AG08396 (cell line): ENCODE measurements around the gene MBOAT1.
A peak's percentile ranks its signal among the peaks of the same experiment; 100 is the strongest.
"Not testable (repeated sequence)": the region's sequence is repeated elsewhere in the genome, so short reads cannot be mapped to it uniquely, and the experiment has no call there.

Experiments used
- DNase-seq: peaks from one replicate; pipeline ENCODE4 v3.0.0; 2012; ENCODE audit warnings: low spot score, mixed read lengths

MBOAT1 gene

DNA sequence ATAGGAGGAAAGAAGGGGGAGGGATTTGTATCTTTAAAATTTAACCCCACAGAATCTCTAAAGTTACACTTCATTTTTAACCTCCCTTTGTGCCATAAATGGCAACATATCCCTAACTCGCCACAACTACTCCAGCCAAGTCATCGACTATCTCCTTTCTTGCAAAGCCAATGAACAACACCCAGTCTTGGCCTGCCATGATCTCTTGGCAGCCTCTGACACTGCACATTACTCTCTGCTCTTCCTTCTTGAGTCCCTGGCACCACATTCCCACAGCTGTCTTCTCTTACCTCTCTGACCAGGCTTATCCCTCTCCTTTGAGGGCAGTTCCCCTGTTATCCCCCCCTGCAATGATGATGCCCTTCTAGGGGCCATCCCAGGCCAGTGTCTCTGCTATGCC is 42.5 kb downstream of the MBOAT1 start:
- no peak for DNase-seq

DNA sequence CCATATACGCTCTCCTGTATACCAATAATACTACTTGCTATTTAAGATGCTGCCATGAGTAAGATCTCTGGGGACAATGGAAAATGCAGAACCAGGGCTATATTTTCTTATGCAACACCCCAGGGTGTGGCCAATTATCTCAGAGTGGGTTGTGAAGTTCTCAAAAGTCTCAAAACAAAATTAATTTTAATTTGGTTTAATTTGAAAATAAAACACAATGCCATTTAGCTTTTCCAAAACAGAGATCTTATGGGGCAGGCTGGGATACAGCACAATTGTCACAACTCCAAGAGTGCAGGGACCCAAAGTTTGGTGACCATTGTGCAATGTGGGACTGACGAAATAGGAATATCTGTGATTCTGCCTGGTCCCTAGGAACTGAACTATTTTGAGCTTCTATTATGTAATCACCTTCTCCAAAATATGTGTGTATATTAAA is 43.1 kb downstream of the MBOAT1 start:
- no peak for DNase-seq

DNA sequence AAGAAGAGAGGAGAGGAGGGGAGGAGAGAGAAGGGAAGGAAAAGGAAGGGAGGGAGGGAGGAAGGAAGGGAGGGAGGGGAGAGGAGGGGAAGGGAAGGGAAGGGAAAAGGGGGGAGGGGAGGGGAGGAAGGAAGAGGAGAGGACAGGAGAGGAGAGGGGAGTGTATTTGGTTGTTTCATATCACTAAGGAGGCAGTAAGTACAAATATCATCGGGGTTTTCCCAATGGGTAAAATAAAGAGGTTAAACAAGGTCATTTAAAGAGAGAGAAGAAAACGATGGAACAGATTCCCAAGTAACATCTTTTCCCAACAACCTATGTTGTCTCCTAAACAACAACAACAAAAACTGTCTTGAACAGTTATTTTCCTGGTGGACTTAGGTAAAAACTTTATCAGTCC is 43.6 kb downstream of the MBOAT1 start:
- DNase-seq, result no peak

DNA sequence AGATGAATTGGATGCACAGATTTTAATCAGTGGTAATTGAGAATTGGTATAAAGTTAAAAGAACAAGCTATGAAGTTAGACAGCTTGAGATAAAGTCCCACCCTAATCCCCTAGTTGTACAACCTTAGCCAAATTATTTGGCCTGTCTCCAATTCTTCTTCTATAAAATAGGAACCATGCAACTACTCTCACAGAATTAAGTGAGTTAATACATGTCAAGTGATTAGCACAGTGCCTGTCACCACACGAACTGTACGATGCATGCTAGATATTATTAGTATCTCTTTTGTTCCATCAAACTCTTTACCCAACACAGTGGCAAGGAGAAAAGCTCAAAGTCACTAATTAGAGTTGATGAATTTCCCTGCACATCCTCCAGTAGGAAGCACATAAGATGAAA is 44.7 kb downstream of the MBOAT1 start:
- no peak for DNase-seq

DNA sequence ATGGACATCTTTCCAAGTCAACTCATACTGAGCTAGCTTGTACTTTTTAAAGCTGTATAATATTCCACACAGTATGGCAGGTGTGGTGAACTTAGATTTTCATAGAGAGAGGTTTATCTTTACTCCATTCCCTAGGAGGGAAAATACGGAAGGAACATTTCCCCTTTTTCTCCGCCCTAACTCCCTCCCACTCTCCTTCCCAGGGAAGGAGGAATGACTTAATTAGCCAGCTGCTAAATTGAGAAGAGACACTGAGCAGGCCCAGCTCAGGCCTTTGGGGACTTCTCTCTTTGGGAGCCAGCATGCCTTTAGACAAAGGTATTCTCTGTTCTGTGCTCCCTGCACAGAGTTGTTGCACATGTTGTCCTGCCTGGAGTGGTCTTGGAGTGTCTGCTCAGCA is 46.1 kb downstream of the MBOAT1 start:
- no peak for DNase-seq

DNA sequence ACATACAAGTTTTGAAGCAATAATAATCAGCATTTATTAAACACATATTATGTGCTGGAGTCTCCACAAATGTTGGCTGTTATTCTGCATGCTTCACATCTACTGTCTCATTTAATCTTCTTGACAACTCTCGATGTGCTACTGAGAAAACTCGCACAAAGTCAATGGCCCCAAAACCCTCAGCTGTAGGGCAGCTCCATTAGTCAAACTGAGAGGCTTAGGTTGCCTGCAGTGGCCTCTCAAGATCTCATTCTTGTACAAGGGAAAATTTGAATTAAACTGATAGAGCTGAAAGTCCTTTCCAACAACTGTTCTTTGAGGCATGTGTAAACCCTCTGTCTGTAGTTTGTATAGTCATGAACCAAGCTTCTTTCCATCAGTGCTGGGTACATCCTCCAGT is 49.8 kb downstream of the MBOAT1 start:
- no peak for DNase-seq

DNA sequence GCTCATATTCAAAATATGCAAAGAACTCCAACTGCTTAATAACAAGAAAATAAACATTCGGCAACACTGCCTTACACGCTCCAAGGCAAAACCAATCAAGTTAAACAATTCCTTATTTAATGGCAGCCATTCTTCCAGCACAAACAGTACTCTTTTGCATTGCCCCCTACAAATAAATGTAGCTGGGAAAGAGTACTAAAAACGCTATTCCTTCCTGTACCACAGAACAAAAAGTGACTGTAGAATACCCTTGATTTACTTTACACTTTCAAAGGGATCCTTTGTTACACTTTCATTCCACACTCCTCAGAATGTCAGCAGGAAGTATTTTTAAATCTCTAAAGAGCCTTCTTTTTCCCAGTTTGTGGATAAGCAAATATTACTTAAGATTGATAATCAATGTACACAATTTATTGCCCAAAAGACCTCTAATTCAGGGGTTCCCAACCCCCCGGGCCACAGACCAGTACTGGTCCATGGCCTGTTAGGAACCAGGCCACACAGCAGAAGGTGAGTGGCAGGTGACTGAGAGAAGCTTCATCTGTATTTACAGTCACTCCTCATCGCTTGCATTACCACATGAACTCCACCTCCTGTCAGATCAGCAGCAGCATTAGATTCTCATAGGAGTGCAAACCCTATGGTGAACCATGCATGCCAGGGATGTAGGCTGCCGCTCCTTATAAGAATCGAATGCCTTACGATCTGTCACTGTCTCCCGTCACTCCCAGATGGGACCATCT is 51.6 kb downstream of the MBOAT1 start:
- DNase-seq, result peak; percentile 17

DNA sequence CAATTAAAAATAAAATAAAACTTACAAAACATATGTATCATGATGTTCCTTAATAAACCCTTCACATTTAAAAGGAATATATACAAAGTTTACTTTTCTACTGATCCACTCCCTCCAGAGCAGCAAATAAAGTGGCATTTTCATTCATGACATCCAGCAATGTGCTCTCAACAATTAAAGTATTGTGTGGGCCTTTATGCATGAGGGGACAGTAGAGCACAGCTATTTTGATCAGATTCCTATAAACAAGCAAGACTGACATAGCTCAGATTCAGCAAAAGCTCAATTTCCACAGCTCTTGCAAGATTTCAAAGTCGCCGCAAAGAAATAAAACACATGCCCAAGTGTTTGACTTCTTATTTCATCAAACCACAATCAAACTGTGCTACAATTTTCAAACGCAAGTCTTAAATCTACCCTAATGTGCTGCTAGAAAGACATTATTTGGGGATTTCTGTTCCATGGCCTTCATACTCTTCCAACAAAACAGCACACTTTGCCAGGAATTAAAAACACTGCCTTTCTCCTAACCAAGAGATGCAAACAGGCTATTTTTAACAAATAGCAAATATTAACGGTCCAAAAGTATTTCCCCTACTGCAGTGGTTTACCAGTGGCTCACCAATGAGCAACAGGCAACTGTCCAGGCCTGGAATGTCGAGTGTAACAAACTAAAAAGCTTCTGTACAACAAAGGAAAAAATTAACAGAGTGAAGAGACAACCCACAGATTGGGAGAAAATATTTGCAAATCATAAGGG is 52.3 kb downstream of the MBOAT1 start:
- peak; percentile 58 for DNase-seq

DNA sequence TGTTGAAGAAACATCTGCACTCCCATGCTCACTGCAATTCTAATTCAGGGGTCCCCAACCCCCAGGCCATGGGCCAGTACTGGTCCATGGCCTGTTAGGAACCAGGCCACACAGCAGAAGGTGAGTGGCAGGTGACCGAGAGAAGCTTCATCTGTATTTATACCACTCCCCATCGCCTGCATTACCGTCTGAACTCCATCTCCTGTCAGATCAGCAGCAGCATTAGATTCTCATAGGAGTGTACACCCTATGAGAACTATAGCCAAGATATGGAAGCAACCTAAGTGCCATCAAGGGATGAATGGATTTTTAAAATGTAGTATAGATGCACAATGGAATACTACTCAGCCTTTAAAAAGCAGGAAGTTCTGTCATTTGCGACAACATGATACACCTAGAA is 53.2 kb downstream of the MBOAT1 start:
- DNase-seq, result no peak

DNA sequence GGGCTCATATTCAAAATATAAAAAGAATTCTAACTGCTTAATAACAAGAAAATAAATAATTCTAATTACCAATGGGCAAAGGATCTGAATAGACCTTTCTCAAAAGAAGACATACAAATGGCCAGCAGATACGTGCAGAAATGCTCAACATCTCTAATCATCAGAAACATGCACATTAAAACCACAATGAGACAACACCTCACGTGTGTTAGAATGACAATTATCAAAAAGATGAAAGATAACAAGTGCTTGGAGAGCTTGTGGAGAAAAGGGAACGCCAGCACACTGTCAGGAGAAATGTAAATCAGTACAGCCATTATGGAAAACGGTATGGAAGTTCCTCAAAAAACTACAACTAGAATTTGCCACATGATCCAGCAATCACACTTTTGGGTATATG is 53.6 kb downstream of the MBOAT1 start:
- DNase-seq, result no peak

DNA sequence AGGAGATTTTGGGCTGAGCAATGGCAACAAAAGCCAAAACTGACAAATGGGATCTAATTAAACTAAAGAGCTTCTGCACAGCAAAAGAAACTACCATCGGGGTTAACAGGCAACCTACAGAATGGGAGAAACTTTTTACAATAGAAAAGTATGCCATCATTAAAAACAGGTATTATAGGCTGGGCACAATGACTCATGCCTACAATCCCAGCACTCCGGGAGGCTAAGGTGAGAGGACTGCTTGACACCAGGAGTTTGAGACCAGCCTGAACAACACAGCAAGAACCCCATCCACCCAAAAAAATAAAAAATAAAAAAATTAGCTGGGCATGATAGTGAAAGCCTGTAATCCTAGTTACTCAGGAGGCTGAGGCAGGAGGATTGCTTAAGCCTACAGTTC is 55.4 kb downstream of the MBOAT1 start:
- DNase-seq, result no peak

DNA sequence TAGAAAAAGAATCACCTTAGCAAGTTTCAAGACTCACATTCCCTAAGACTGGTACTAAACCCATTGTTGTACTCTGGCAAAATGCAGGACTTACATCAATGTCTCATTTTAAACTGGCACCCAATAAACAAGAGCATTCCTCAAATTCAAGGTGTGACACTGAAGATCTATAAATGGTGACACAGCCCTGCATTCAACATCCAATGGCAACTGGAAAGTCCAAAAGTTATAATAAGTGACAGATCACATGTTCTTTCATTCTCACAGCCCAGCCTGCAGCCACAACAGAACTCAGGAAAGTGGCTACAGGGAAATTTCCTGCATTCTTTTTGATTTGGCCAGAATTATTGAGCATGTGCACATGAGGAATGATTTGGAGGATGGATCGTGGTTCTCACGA is 57.5 kb downstream of the MBOAT1 start:
- DNase-seq, result no peak

DNA sequence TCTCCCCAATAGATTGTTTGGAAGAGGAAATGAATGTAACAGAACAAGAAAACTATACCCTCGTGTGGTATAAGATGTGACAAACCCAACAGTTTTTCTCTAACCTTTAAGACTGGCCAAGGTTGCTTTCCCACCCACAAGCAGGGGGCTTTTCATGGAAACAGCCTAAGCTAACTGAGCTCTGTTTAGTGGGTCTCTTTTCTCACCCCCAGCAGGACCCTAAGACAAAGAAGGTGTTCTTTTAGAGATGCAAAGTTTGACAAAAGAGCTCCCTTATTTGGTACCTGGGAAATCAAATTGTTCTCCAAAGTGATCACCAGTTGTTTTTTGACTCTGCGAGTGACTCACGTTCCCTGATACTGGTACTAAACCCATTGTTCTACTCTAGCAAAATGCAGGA is 59.1 kb downstream of the MBOAT1 start:
- no peak for DNase-seq

DNA sequence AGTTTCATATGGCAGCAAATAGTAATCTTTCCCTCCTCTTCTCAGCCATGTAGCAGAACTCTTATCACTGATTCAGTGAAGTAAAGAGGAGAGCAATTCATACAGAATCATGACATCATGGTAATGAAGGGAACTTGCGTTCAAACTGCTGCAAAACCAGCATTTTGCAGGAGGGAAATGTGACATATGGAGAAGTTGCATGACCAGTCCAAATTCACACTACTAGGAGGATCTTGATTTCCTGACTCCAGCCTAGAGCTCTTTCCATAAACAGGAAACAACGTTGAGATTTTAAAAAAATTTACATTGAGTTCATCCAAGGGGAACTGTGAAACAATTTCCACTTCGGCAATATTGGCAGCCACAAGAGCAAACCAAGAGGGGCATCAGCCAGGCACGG is 63.8 kb downstream of the MBOAT1 start:
- no peak for DNase-seq

DNA sequence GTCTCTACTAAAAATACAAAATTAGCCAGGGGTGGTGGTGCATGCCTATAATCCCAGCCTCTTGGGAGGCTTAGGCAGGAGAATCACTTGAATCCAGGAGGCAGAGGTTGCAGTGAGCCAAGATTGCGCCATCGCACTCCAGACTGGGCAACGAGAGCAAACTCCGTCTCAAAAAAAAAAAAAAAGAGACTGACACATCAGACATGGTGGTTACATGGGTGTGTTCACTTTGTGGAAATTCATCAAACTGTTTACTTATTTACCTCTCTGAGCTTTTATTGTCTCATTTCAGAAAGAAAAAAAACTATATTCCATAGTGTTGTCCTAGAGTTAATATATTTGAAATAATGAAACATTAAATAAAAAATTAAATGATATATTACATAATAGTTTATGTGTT is 64.8 kb downstream of the MBOAT1 start:
- no peak for DNase-seq

DNA sequence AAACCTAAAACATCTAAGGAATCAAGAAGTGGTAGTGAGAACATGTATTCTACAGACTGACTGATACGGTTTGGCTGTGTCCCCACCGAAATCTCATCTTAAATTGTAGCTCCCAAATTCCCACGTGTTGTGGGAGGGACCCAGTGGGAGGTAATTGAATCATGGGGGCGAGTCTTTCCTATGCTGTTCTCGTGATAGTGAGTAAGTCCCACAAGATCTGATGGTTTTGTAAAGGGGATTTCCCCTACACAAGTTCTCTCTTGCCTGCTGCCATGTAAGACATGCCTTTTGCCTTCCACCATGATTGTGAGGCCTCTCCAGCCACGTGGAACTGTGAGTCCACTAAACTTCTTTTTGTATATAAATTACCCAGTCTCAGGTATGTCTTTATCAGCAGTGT is 65.4 kb downstream of the MBOAT1 start:
- not testable (repeated sequence) for DNase-seq

DNA sequence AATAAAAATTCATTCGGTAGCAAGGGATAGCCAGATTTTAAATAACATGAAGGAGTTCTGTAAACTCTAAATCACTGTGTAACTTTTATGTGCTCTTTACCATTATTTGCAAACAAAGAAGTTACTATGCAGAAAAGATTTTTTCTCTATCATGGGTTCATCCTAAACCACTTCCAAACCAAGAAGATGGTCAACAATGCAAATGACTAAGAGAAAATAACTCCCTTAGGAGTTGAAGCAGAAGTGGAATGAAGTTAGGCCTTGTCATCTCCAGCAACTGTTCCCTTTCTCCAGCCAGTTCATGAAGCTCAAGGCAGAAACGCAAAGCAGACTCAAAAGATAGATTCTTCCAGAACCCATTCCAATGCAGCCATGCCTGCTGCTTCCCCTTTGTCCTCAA is 66.0 kb downstream of the MBOAT1 start:
- DNase-seq, result no peak

DNA sequence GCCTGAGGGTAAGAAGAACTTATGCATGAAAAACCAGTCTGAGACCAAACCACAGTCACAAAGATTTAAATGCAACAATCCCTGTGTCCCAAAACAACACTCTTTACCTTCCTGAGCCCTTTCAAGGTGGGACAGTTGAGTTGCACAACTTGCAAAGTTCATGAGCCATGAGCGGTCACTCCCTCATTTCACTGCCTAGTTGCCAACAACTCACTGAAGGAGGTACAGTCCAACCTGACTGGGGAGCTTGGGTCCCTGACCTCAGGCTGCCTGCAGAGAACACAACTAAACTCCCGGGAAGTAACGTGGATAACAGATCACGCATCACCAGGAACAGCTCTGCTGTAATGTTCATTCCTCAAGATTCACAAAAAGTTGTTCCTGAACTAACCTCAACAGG is 69.4 kb downstream of the MBOAT1 start:
- DNase-seq, result no peak

DNA sequence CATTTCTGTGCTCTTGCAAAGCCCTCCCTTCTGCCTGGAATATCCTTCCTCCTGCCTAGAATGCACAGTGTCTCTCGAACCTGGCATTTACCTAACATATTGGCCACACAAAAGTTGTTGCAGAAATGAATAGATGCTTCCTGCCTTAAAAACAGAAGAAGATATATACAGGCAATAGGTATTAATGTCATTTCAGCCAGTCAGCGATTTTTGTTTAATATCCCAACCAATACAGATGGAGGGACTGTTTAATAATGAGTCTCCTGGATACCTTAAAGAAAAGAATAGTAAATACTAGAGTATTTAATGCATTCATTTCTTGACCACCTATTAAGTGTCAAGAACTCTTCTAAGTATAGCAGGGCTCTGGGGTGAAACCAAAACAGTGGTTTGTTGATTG is 70.3 kb downstream of the MBOAT1 start:
- no peak for DNase-seq

DNA sequence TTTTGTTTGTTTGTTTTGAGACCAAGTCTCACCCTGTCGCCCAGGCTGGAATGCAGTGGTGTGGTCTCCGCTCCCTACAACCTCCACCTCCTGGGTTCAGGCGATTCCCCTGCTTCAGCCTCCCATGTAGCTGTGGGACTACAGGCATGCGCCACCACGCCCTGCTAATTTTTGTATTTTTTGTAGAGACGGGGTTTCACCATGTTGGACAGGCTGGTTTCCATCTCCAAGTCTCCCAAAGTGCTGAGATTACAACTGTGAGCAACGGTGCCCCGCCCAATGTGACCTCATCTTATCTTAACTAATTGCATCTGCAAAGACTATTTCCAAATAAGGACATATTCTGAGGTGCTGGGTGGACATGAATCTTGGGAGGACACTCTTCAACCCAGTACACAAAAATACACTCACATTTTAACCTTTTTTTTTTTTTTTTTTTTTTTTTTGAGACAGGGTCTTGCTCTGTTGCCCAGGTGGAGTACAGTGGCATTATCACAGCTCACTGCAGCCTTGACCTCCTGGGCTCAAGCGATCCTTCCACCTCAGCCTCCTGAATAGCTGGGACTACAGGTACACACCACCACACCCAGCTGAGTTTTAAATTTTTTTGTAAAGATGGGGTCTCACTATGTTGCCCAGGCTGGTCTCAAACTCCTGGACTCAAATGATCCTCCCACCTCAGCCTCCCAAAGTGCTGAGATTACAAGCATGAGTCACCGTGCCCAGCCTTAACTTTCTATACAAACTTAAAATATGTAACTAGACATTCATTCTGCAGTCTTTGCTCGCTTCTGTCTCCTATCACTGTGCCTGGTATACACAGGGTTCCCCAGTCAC is 72.9 kb downstream of the MBOAT1 start:
- DNase-seq, result not testable (repeated sequence)

DNA sequence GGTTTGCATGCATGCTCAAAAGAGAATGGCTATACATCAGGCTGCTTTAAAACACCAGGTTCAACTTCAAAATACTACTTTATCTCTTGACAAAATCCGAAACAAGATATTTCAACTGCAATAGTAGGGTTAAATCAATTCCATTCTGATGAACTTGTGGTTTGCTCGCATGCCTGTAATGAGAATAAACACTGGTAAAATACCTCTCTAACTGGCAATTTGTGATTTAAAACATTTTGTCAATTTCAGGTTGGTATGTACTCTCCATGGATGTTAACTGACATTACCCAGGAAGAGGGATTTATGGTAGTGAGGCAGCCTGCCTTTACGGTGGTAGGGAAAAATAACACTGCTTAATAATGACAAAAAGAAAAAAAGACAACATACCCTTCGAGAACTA is 74.4 kb downstream of the MBOAT1 start:
- no peak for DNase-seq

DNA sequence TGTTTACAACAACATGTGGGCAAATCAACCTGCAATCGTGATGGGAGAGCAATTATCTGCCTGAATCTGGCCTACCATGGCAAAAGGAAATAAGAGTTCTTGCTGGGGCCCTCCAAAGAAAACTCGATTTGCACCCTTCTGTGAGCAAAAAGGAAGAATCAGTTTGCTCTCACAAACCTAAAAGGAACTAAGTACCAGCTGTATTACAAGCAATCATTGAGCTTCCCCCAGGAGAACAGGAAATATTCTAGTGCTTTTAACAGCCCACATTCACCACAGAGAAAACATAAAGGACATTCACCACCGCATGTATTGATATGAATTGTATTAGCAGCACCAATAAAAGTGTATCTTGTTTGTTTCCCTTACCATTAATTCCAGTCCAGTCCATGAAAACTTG is 75.0 kb downstream of the MBOAT1 start:
- no peak for DNase-seq
